GM19438 (cell line): Measurements from ENCODE around the gene HID1.

ENCODE experiments used
- ATAC-seq: cut with Tn5 transposase; IDR thresholded peaks from one replicate; pipeline ENCODE4 v1.9.1; 2021; ENCODE audit warnings: low read depth; ENCODE audit not compliant: unreplicated experiment

The HID1 gene

GRCh38 chr17:74903671-74904070 is 68.9 kb downstream of the HID1 start:
- no peak for ATAC-seq

GRCh38 chr17:74903034-74903433 is 69.5 kb downstream of the HID1 start:
- no peak for ATAC-seq

GRCh38 chr17:74901353-74902135 is 71.0 kb downstream of the HID1 start:
- ATAC-seq: no peak
